GM12872 (cell line): ENCODE data around the gene ELMOD1.

Experiments used
- CTCF ChIP-seq: IDR thresholded peaks from 3 replicates; pipeline ENCODE4 v1.5.1; 2011; ENCODE audit warnings: low read depth, mild to moderate bottlenecking, low read length, moderate library complexity; ENCODE audit not compliant: insufficient read depth

The ELMOD1 gene

GRCh38 chr11:107678632-107678971 lies 87.7 kb downstream of the ELMOD1 start:
- TF ChIP-seq CTCF = no peak

GRCh38 chr11:107679255-107680024 lies 88.5 kb downstream of the ELMOD1 start:
- TF ChIP-seq CTCF = no peak

- TF ChIP-seq CTCF = no peak
These were observed 91.2 kb downstream of the ELMOD1 start for GRCh38 chr11:107682171-107682570.

GRCh38 chr11:107682572-107682971 lies 91.6 kb downstream of the ELMOD1 start:
- no peak for TF ChIP-seq CTCF

- TF ChIP-seq CTCF = no peak
These were observed 92.1 kb downstream of the ELMOD1 start for GRCh38 chr11:107683061-107683460.

GRCh38 chr11:107683807-107684206 lies 92.9 kb downstream of the ELMOD1 start:
- peak; percentile 53; the same call in 2 of the 3 replicates for TF ChIP-seq CTCF

GRCh38 chr11:107688322-107688918 lies 97.5 kb downstream of the ELMOD1 start:
- TF ChIP-seq CTCF = no peak
